ENCODE results near the gene ZFTA. TPM values are rescaled to one million over a fixed set of nuclear protein-coding genes. Genes with fewer than 3 reads are reported as not detected.
"Not testable (repeated sequence)": the region's sequence is repeated elsewhere in the genome, so short reads cannot be mapped to it uniquely, and the experiment has no call there.

Gene ZFTA
- total RNA-seq, 1 donor from 2014 or later: 34.6 TPM

DNA sequence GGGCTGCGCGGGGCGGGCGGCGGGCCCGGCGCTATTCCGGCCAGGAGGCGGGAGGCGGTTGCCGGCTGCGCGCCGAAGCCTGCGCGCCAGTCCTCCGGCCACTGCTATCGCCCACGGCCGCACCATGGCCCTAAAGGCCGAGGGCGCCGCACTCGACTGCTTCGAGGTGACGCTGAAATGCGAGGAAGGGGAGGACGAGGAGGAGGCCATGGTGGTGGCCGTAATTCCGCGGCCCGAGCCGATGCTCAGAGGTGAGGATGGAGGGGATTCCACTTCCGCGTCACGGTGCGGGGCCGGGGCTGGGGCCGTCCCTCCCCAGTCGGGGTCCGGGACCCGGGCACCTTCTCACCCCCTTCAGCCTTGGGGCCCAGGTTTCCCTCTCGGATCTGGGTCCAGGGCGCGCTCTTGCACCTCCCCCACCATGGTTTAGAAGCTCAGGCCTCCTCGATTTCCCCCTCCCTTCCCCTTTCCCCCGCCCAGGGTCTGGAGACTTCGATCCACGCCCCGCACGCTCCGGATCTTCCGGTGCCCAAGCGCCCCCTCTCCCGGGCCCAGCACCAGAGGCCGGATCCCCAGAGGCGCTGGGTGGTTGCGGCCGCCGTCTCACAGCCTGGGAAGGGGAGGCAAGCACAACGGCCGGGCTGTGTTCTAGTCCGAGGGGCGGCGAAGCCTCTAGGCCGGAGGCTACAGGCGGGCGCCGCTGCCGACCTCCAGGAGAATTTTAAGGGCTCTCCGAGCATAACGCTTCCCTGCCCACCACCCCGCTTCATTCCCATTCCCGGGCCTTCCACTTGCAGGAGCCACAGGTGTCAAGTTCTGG lies 45.2 kb upstream of the ZFTA start:
- H3K27me3 Mint-ChIP-seq (ENCODE audit: low read depth): no peaks in the 10 kb centered on the region
- peaks cover 5% of the 10 kb centered on the region for H3K36me3 Mint-ChIP-seq (ENCODE audit: low read depth)
- peak; percentile 27 for TF ChIP-seq CTCF (IDR thresholded peaks at IDR 0.05)
- H3K27ac Mint-ChIP-seq (ENCODE audit: unreplicated experiment): peak overlapping the region; percentile 69
- no peak for DNase-seq (ENCODE audit: low spot score)
- peak overlapping the region; percentile 83 for H3K4me3 Mint-ChIP-seq (ENCODE audit: unreplicated experiment)
- peaks cover 36% of the 10 kb centered on the region for H3K4me1 Mint-ChIP-seq (ENCODE audit: low read depth)
- H3K9me3 Mint-ChIP-seq (ENCODE audit: low read depth): no peaks in the 10 kb centered on the region

- peak within 1 kb of the TSS; percentile 84 for H3K27ac Mint-ChIP-seq (ENCODE audit: unreplicated experiment)
- H3K9me3 Mint-ChIP-seq (ENCODE audit: low read depth): no peaks in the 10 kb centered on the region
- DNase-seq (ENCODE audit: low spot score): no peak
- H3K27me3 Mint-ChIP-seq (ENCODE audit: low read depth): no peaks in the 10 kb centered on the region
- peaks cover 36% of the 10 kb centered on the region for H3K4me1 Mint-ChIP-seq (ENCODE audit: low read depth)
- peaks cover 5% of the 10 kb centered on the region for H3K36me3 Mint-ChIP-seq (ENCODE audit: low read depth)
- no peak for TF ChIP-seq CTCF (IDR thresholded peaks at IDR 0.05)
- H3K4me3 Mint-ChIP-seq (ENCODE audit: unreplicated experiment): peak within 1 kb of the TSS; percentile 83
Observed at GRCh38 chr11:63813035-63813562, 44.5 kb upstream of the ZFTA start, which contains the start of gene SPINDOC. Gene SPINDOC, plus strand, starts transcription at chr11:63813456. Its CDS starts 231 bp downstream, at chr11:63813687.

GRCh38 chr11:63811522-63811921 lies 42.9 kb upstream of the ZFTA start:
- no peak for TF ChIP-seq CTCF (IDR thresholded peaks at IDR 0.05)
- H3K36me3 Mint-ChIP-seq (ENCODE audit: low read depth): peaks cover 2% of the 10 kb centered on the region
- DNase-seq (ENCODE audit: low spot score): no peak
- H3K27ac Mint-ChIP-seq (ENCODE audit: unreplicated experiment): no peak overlapping the region
- H3K4me3 Mint-ChIP-seq (ENCODE audit: unreplicated experiment): no peak overlapping the region
- H3K9me3 Mint-ChIP-seq (ENCODE audit: low read depth): no peaks in the 10 kb centered on the region
- H3K27me3 Mint-ChIP-seq (ENCODE audit: low read depth): no peaks in the 10 kb centered on the region
- H3K4me1 Mint-ChIP-seq (ENCODE audit: low read depth): peaks cover 39% of the 10 kb centered on the region

- not testable (repeated sequence) for H3K36me3 Mint-ChIP-seq (ENCODE audit: low read depth); H3K27ac Mint-ChIP-seq (ENCODE audit: unreplicated experiment); H3K9me3 Mint-ChIP-seq (ENCODE audit: low read depth); DNase-seq (ENCODE audit: low spot score); H3K4me3 Mint-ChIP-seq (ENCODE audit: unreplicated experiment); H3K27me3 Mint-ChIP-seq (ENCODE audit: low read depth)
- peaks cover 38% of the 10 kb centered on the region for H3K4me1 Mint-ChIP-seq (ENCODE audit: low read depth)
Observed at GRCh38 chr11:63810383-63810782, 41.8 kb upstream of the ZFTA start.

GRCh38 chr11:63805844-63806415 lies 37.4 kb upstream of the ZFTA start:
- Mint-ChIP-seq H3K36me3 (ENCODE audit: low read depth) (no peaks in the 10 kb centered on the region), H3K4me1 (ENCODE audit: low read depth) (peaks cover 10% of the 10 kb centered on the region), H3K4me3 (ENCODE audit: unreplicated experiment) (peak overlapping the region; percentile 4), H3K27ac (ENCODE audit: unreplicated experiment) (peak overlapping the region; percentile 73), H3K27me3 (ENCODE audit: low read depth) (no peaks in the 10 kb centered on the region), H3K9me3 (ENCODE audit: low read depth) (no peaks in the 10 kb centered on the region)
- DNase-seq (ENCODE audit: low spot score): no peak
- no peak for TF ChIP-seq CTCF (IDR thresholded peaks at IDR 0.05)
